Activated T-cell treated with anti-CD3 and anti-CD28 coated beads, Interleukin-2, amount 50 U/mL, for 4 hours (primary cell): ENCODE results near the gene GALK2. TPM values are rescaled to one million over a fixed set of nuclear protein-coding genes. Genes with fewer than 3 reads are reported as not detected.
"Not testable (repeated sequence)": the region's sequence is repeated elsewhere in the genome, so short reads cannot be mapped to it uniquely, and the experiment has no call there.

ENCODE experiments used
- ATAC-seq, 2 donors: fragments of 200-7000 bp; cut with Tn5 transposase; one replicate each; pipeline ENCODE4 v1.10.0; 2021
- DNase-seq: peaks from one replicate; pipeline ENCODE4 v3.0.0-alpha.2; 2020
- H3K27me3 Mint-ChIP-seq: one replicate; pipeline ENCODE4 v1.8.0; 2021; ENCODE audit warnings: low read depth, mixed read lengths
- H3K36me3 Mint-ChIP-seq: one replicate; pipeline ENCODE4 v1.8.0; 2022; ENCODE audit warnings: mixed read lengths; ENCODE audit not compliant: insufficient read depth
- H3K4me1 Mint-ChIP-seq: one replicate; pipeline ENCODE4 v1.8.0; 2021; ENCODE audit warnings: low read depth, mixed read lengths
- H3K4me3 Mint-ChIP-seq: one replicate; pipeline ENCODE4 v1.8.0; 2021; ENCODE audit warnings: mild to moderate bottlenecking, moderate library complexity, mixed read lengths
- H3K9me3 Mint-ChIP-seq: one replicate; pipeline ENCODE4 v1.8.0; 2021; ENCODE audit warnings: mixed read lengths
- total RNA-seq, 3 donors: library from RNA; stranded (reverse); gene quantifications; one replicate each; pipeline ENCODE4 v1.2.1, GENCODE V29; 2021

Gene GALK2
- total RNA-seq, 3 donors from 2014 or later = 23.0 to 25.6 (median 24.5) TPM

GRCh38 chr15:49343546-49343945 lies 173.5 kb downstream of the GALK2 start:
- no peaks in the 10 kb centered on the region for H3K4me1 Mint-ChIP-seq
- no peak overlapping the region for H3K4me3 Mint-ChIP-seq
- DNase-seq (no peak), ATAC-seq (no peak)
- H3K36me3 Mint-ChIP-seq = peaks cover 41% of the 10 kb centered on the region
- H3K9me3 Mint-ChIP-seq = peaks cover 5% of the 10 kb centered on the region
- no peaks in the 10 kb centered on the region for H3K27me3 Mint-ChIP-seq

DNA sequence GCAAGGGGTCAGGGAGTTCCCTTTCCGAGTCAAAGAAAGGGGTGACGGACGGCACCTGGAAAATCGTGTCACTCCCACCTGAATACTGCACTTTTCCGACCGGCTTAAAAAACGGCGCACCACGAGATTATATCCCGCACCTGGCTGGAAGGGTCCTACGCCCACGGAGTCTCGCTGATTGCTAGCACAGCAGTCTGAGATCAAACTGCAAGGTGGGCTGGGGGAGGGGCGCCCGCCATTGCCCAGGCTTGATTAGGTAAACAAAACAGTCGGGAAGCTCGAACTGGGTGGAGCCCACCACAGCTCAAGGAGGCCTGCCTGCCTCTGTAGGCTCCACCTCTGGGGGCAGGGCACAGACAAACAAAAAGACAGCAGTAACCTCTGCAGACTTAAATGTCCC lies 184.4 kb downstream of the GALK2 start:
- H3K36me3 Mint-ChIP-seq, H3K27me3 Mint-ChIP-seq, ATAC-seq, H3K4me1 Mint-ChIP-seq, H3K4me3 Mint-ChIP-seq, DNase-seq: not testable (repeated sequence)
- H3K9me3 Mint-ChIP-seq = peaks cover 19% of the 10 kb centered on the region

DNA sequence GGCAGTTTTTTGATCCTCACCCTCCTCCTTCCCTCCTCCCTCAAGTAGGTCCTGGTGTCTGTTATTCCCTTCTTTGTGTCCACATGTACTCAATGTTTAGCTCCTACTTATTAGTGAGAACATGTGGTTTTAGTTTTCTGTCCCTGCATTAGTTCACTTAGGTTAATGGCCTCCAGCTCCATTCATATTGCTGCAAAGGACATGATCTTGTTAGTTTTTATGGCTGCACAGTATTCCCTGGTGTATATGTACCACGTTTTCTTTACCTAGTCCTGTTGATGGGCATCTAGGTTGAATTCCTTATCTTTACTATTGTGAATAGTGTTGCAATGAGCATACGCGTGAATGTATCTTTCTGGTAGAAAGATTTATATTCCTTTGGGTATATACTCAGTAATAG lies 191.3 kb downstream of the GALK2 start:
- ATAC-seq (no peak), DNase-seq (no peak)
- no peaks in the 10 kb centered on the region for H3K4me1 Mint-ChIP-seq
- H3K36me3 Mint-ChIP-seq = peaks cover 5% of the 10 kb centered on the region
- H3K4me3 Mint-ChIP-seq = no peak overlapping the region
- H3K27me3 Mint-ChIP-seq = no peaks in the 10 kb centered on the region
- peaks cover 15% of the 10 kb centered on the region for H3K9me3 Mint-ChIP-seq

- no peaks in the 10 kb centered on the region for H3K4me1 Mint-ChIP-seq
- DNase-seq = no peak
- H3K9me3 Mint-ChIP-seq = peaks cover 7% of the 10 kb centered on the region
- H3K4me3 Mint-ChIP-seq = no peak overlapping the region
- no peaks in the 10 kb centered on the region for H3K27me3 Mint-ChIP-seq
- H3K36me3 Mint-ChIP-seq = peaks cover 5% of the 10 kb centered on the region
- ATAC-seq = no peak
Measured at GRCh38 chr15:49366496-49366895, 196.4 kb downstream of the GALK2 start.

DNA sequence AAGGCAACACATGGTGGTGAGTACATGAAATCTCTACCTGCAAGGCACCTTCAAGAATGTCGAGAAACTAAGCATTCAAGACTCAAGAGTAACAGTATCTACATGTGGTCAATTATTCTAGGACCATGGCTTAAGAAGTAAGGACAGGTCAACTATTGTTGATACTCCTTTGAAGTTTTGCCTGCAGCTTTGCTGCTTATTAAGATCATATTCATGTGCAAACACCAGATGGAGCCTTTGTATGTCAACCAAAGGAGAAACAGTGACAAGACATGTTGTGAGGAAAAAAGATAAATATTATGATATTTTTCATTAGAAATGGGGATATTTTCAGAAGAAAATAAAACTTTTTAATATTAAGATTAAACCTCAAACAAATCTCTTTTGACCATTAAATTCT lies 200.7 kb downstream of the GALK2 start:
- Mint-ChIP-seq H3K36me3 (peaks cover 5% of the 10 kb centered on the region), H3K9me3 (peaks cover 4% of the 10 kb centered on the region), H3K4me1 (no peaks in the 10 kb centered on the region), H3K4me3 (no peak overlapping the region), H3K27me3 (no peaks in the 10 kb centered on the region)
- DNase-seq (no peak), ATAC-seq (no peak)

GRCh38 chr15:49372366-49372765 lies 202.3 kb downstream of the GALK2 start:
- Mint-ChIP-seq H3K36me3 (no peaks in the 10 kb centered on the region), H3K4me1 (no peaks in the 10 kb centered on the region), H3K9me3 (no peaks in the 10 kb centered on the region), H3K27me3 (no peaks in the 10 kb centered on the region), H3K4me3 (no peak overlapping the region)
- no peak for DNase-seq
- ATAC-seq = no peak

DNA sequence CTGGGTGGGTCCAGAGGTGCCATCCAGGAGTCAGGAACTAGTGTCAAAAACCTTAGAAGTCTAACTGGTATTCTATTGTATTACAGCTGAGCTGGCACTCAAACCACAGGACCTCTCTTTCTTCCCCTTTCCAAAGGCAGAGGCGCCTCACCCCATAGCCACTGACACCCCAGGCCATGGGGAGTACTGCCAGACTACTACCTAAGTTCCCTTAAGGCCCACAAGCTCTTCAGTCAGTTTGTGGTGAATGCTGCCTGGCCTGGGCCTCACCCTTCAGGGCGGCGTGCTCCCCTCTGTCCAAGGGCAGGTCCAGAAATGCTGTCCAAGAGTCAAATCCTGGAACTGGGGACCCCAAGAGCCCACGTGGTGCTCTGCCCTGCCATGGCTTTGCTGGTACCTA lies 209.9 kb downstream of the GALK2 start:
- H3K9me3 Mint-ChIP-seq = no peaks in the 10 kb centered on the region
- no peak overlapping the region for H3K4me3 Mint-ChIP-seq
- ATAC-seq (no peak), DNase-seq (no peak)
- H3K36me3 Mint-ChIP-seq = no peaks in the 10 kb centered on the region
- peaks cover 2% of the 10 kb centered on the region for H3K27me3 Mint-ChIP-seq
- H3K4me1 Mint-ChIP-seq = no peaks in the 10 kb centered on the region

- H3K4me3 Mint-ChIP-seq = no peak overlapping the region
- DNase-seq (no peak), ATAC-seq (no peak)
- no peaks in the 10 kb centered on the region for H3K4me1 Mint-ChIP-seq
- peaks cover 2% of the 10 kb centered on the region for H3K27me3 Mint-ChIP-seq
- H3K9me3 Mint-ChIP-seq = peaks cover 4% of the 10 kb centered on the region
- no peaks in the 10 kb centered on the region for H3K36me3 Mint-ChIP-seq
Measured at GRCh38 chr15:49380912-49381311, 210.9 kb downstream of the GALK2 start.

Other genes with a start within 250 kb of the GALK2 start
- 1 to 10 TPM; 1.7 to 2.3 (median 2.2) TPM for gene SHC4, start 206.3 kb upstream of the GALK2 start, total RNA-seq
- gene SECISBP2L, start 123.8 kb upstream of the GALK2 start, total RNA-seq = 10 to 100 TPM; 14.9 to 21.6 (median 18.8) TPM
- gene COPS2, start 14.6 kb upstream of the GALK2 start, total RNA-seq = 100 to 1,000 TPM in 1 of 3 donors, 10 to 100 TPM in 2; 99.4 to 108 (median 99.8) TPM